Measurements from ENCODE around the gene IFRD2.
A peak's percentile ranks its signal among the peaks of the same experiment; 100 is the strongest.
"Not testable (repeated sequence)": the region's sequence is repeated elsewhere in the genome, so short reads cannot be mapped to it uniquely, and the experiment has no call there.

The IFRD2 gene

GRCh38 chr3:50272911-50273688 lies 19.1 kb downstream of the IFRD2 start:
- peak; percentile 60 for DNase-seq (ENCODE audit: low read depth)
- H3K4me3 ChIP-seq (ENCODE audit: control insufficient read depth, low read depth, low read length): peak overlapping the region; percentile 22
- TF ChIP-seq CTCF (conservative IDR thresholded peaks at IDR 0.05; ENCODE audit: control insufficient read depth, insufficient read depth, low read depth, low read length): peak; percentile 88

- not testable (repeated sequence) for DNase-seq (ENCODE audit: low read depth); H3K4me3 ChIP-seq (ENCODE audit: control insufficient read depth, low read depth, low read length)
Observed at GRCh38 chr3:50272538-50272910, 19.7 kb downstream of the IFRD2 start.

GRCh38 chr3:50271314-50271936 lies 20.8 kb downstream of the IFRD2 start:
- DNase-seq (ENCODE audit: low read depth): no peak
- no peak for TF ChIP-seq CTCF (conservative IDR thresholded peaks at IDR 0.05; ENCODE audit: control insufficient read depth, insufficient read depth, low read depth, low read length)
- no peak overlapping the region for H3K4me3 ChIP-seq (ENCODE audit: control insufficient read depth, low read depth, low read length)

GRCh38 chr3:50270422-50271224 lies 21.6 kb downstream of the IFRD2 start:
- no peak overlapping the region for H3K4me3 ChIP-seq (ENCODE audit: control insufficient read depth, low read depth, low read length)
- no peak for DNase-seq (ENCODE audit: low read depth)
- TF ChIP-seq CTCF (conservative IDR thresholded peaks at IDR 0.05; ENCODE audit: control insufficient read depth, insufficient read depth, low read depth, low read length): no peak

- peak; percentile 52 for DNase-seq (ENCODE audit: low read depth)
- no peak for TF ChIP-seq CTCF (conservative IDR thresholded peaks at IDR 0.05; ENCODE audit: control insufficient read depth, insufficient read depth, low read depth, low read length)
- no peak overlapping the region for H3K4me3 ChIP-seq (ENCODE audit: control insufficient read depth, low read depth, low read length)
Observed at GRCh38 chr3:50269977-50270413, 22.2 kb downstream of the IFRD2 start.

GRCh38 chr3:50269460-50269859 lies 22.8 kb downstream of the IFRD2 start:
- DNase-seq (ENCODE audit: low read depth): no peak
- no peak overlapping the region for H3K4me3 ChIP-seq (ENCODE audit: control insufficient read depth, low read depth, low read length)

More at GRCh38 chr3:50269460-50269859, 22.8 kb downstream of the IFRD2 start:
- no peak for TF ChIP-seq CTCF (conservative IDR thresholded peaks at IDR 0.05; ENCODE audit: control insufficient read depth, insufficient read depth, low read depth, low read length)

Measured in fibroblast of mammary gland (primary cell).